Trophoblast cell (in vitro differentiated cells and primary cell): ENCODE data around the gene ANKRD18A.

ENCODE experiments used
- DNase-seq, 2 donors: peaks; one replicate each; pipeline ENCODE4 v3.0.0-alpha.2; 2016
- H2AFZ ChIP-seq: 2 replicates; pipeline ENCODE4 v1.6.1; 2013; ENCODE audit warnings: low read length, moderate library complexity, mild to moderate bottlenecking; ENCODE audit not compliant: insufficient read depth, poor library complexity
- H2AK5ac ChIP-seq: 2 replicates; pipeline ENCODE4 v1.6.1; 2013; ENCODE audit warnings: mild to moderate bottlenecking, low read length
- H2BK120ac ChIP-seq: 2 replicates; pipeline ENCODE4 v1.6.1; 2013; ENCODE audit warnings: low read length, mild to moderate bottlenecking, moderate library complexity; ENCODE audit not compliant: insufficient read depth, poor library complexity
- H2BK12ac ChIP-seq: 2 replicates; pipeline ENCODE4 v1.6.1; 2013; ENCODE audit warnings: mild to moderate bottlenecking, low read length, moderate library complexity
- H2BK5ac ChIP-seq: 2 replicates; pipeline ENCODE4 v1.6.1; 2013; ENCODE audit warnings: low read length, low read depth, moderate library complexity, mild to moderate bottlenecking; ENCODE audit not compliant: poor library complexity
- H3K14ac ChIP-seq: 2 replicates; pipeline ENCODE4 v1.6.1; 2013; ENCODE audit warnings: mild to moderate bottlenecking, low read length
- H3K18ac ChIP-seq: 2 replicates; pipeline ENCODE4 v1.6.1; 2013; ENCODE audit warnings: mild to moderate bottlenecking, low read length
- H3K23ac ChIP-seq: 2 replicates; pipeline ENCODE4 v1.6.1; 2013; ENCODE audit warnings: low read length
- H3K27ac ChIP-seq: 2 replicates; pipeline ENCODE4 v1.5.1; 2013; ENCODE audit warnings: low read depth, mild to moderate bottlenecking, inconsistent platforms, low read length, moderate library complexity
- H3K27me3 ChIP-seq: 2 replicates; pipeline ENCODE4 v1.6.1; 2013; ENCODE audit warnings: inconsistent platforms, mild to moderate bottlenecking, low read length, moderate library complexity; ENCODE audit not compliant: insufficient read depth
- H3K36me3 ChIP-seq, 2 experiments: 1 replicate in 1 of 2; 2 replicates in 1 of 2; pipeline ENCODE4 v1.6.1; 2013; ENCODE audit warnings: low read length in 2 of 2, mild to moderate bottlenecking in 2 of 2, moderate library complexity in 1 of 2; ENCODE audit not compliant: insufficient read depth in 2 of 2, control insufficient read depth in 1 of 2
- H3K4ac ChIP-seq: 2 replicates; pipeline ENCODE4 v1.6.1; 2013; ENCODE audit warnings: low read depth, mild to moderate bottlenecking, low read length, moderate library complexity
- H3K4me1 ChIP-seq, 2 experiments: 1 replicate in 1 of 2; 2 replicates in 1 of 2; pipeline ENCODE4 v1.6.1; 2013; ENCODE audit warnings: low read length in 2 of 2, mild to moderate bottlenecking in 2 of 2, moderate library complexity in 1 of 2; ENCODE audit not compliant: insufficient read depth in 2 of 2, control insufficient read depth in 1 of 2
- H3K4me2 ChIP-seq: 2 replicates; pipeline ENCODE4 v1.6.1; 2013; ENCODE audit warnings: inconsistent platforms, mild to moderate bottlenecking, low read length, moderate library complexity
- H3K4me3 ChIP-seq: 2 replicates; pipeline ENCODE4 v1.5.1; 2013; ENCODE audit warnings: mild to moderate bottlenecking, low read depth, low read length, inconsistent platforms
- H3K79me1 ChIP-seq: one replicate; pipeline ENCODE4 v1.6.1; 2013; ENCODE audit warnings: low read length
- H3K79me2 ChIP-seq: 2 replicates; pipeline ENCODE4 v1.6.1; 2013; ENCODE audit warnings: low read length, mild to moderate bottlenecking; ENCODE audit not compliant: control insufficient read depth, insufficient read depth, poor library complexity
- H3K9ac ChIP-seq: 2 replicates; pipeline ENCODE4 v1.6.1; 2013; ENCODE audit warnings: mild to moderate bottlenecking, low read length
- H3K9me3 ChIP-seq: 2 replicates; pipeline ENCODE4 v1.6.1; 2013; ENCODE audit warnings: low read depth, mild to moderate bottlenecking, control low read depth, inconsistent platforms, low read length; ENCODE audit not compliant: insufficient read depth
- H4K12ac ChIP-seq: 2 replicates; pipeline ENCODE4 v1.6.1; 2013; ENCODE audit warnings: low read depth, mild to moderate bottlenecking, low read length, moderate library complexity
- H4K8ac ChIP-seq: 2 replicates; pipeline ENCODE4 v1.6.1; 2013; ENCODE audit warnings: low read depth, mild to moderate bottlenecking, low read length, moderate library complexity
- H4K91ac ChIP-seq: one replicate; pipeline ENCODE4 v1.6.1; 2013; ENCODE audit warnings: low read depth, mild to moderate bottlenecking, low read length, moderate library complexity
- WGBS: extraction: QIAGEN DNeasy Blood & Tissue Kit; methylation state at CpG from one replicate; pipeline ENCODE4 v1.1.7; 2013; ENCODE audit warnings: missing lambda C conversion rate; ENCODE audit not compliant: insufficient read length, insufficient coverage; ENCODE audit errors: extremely low coverage; 5-methylcytosine and 5-hydroxymethylcytosine counted together

The ANKRD18A gene

GRCh38 chr9:38622951-38623350, 2.6 kb upstream of the ANKRD18A start:
- Histone ChIP-seq H3K27ac (no peak overlapping the region), H3K14ac (no peak overlapping the region), H3K79me2 (peaks cover 1% of the 10 kb centered on the region), H3K4me1 (peaks cover 6 to 20% of the 10 kb centered on the region in 2 experiments), H2AK5ac (no peak overlapping the region), H3K4me3 (no peak overlapping the region), H2BK5ac (no peak overlapping the region), H2BK120ac (no peak overlapping the region), H3K79me1 (no peaks in the 10 kb centered on the region), H3K9me3 (peaks cover 3% of the 10 kb centered on the region), H2BK12ac (no peak overlapping the region), H4K8ac (no peak overlapping the region), H2AFZ (no peak overlapping the region), H3K9ac (no peak overlapping the region), H3K27me3 (peaks cover 21% of the 10 kb centered on the region), H3K23ac (no peak overlapping the region), H3K4me2 (no peak overlapping the region), H3K36me3 (no peaks in the 10 kb centered on the region), H4K12ac (no peak overlapping the region), H4K91ac (no peak overlapping the region), H3K4ac (no peak overlapping the region), H3K18ac (no peak overlapping the region)
- no peak for DNase-seq
- no CpG with 5 or more reads among the region's 2 CpGs for WGBS

GRCh38 chr9:38622288-38622674, 1.9 kb upstream of the ANKRD18A start:
- Histone ChIP-seq H3K4ac (no peak overlapping the region), H4K8ac (no peak overlapping the region), H4K12ac (no peak overlapping the region), H2BK5ac (no peak overlapping the region), H3K23ac (no peak overlapping the region), H3K9ac (peak overlapping the region; percentile 84), H3K36me3 (no peaks in the 10 kb centered on the region), H3K4me2 (peak overlapping the region; percentile 97), H3K27ac (no peak overlapping the region), H3K9me3 (peaks cover 3% of the 10 kb centered on the region), H3K4me3 (peak overlapping the region; percentile 56), H2BK12ac (no peak overlapping the region), H2AK5ac (no peak overlapping the region), H4K91ac (no peak overlapping the region), H2AFZ (no peak overlapping the region), H3K18ac (no peak overlapping the region), H3K79me1 (no peaks in the 10 kb centered on the region), H3K14ac (no peak overlapping the region), H3K4me1 (peaks cover 6 to 20% of the 10 kb centered on the region in 2 experiments), H3K79me2 (peaks cover 1% of the 10 kb centered on the region), H2BK120ac (no peak overlapping the region), H3K27me3 (peaks cover 21% of the 10 kb centered on the region)
- no CpG with 5 or more reads among the region's 30 CpGs for WGBS
- peak; percentile 47 to 65 for DNase-seq

GRCh38 chr9:38621434-38622287, 1.3 kb upstream of the ANKRD18A start:
- H3K27ac ChIP-seq: no peak overlapping the region
- H2BK5ac ChIP-seq: no peak overlapping the region
- no peak overlapping the region for H3K4ac ChIP-seq
- no peaks in the 10 kb centered on the region for H3K36me3 ChIP-seq
- H4K8ac ChIP-seq: no peak overlapping the region
- peaks cover 6 to 20% of the 10 kb centered on the region in 2 experiments for H3K4me1 ChIP-seq
- no CpG with 5 or more reads among the region's 67 CpGs for WGBS
- no peak overlapping the region for H4K12ac ChIP-seq
- no peak overlapping the region for H2BK120ac ChIP-seq
- no peak overlapping the region for H3K9ac ChIP-seq
- peak; percentile 27 to 65 for DNase-seq
- H3K4me2 ChIP-seq: peak overlapping the region; percentile 97
- H2BK12ac ChIP-seq: no peak overlapping the region
- peaks cover 1% of the 10 kb centered on the region for H3K79me2 ChIP-seq
- no peak overlapping the region for H3K23ac ChIP-seq
- H3K18ac ChIP-seq: no peak overlapping the region
- no peak overlapping the region for H3K14ac ChIP-seq
- H3K79me1 ChIP-seq: no peaks in the 10 kb centered on the region
- peaks cover 3% of the 10 kb centered on the region for H3K9me3 ChIP-seq
- no peak overlapping the region for H2AFZ ChIP-seq
- peaks cover 21% of the 10 kb centered on the region for H3K27me3 ChIP-seq
- peak overlapping the region; percentile 56 for H3K4me3 ChIP-seq
- H2AK5ac ChIP-seq: no peak overlapping the region
- H4K91ac ChIP-seq: no peak overlapping the region

- peaks cover 21% of the 10 kb centered on the region for H3K27me3 ChIP-seq
- no peak overlapping the region for H2AK5ac ChIP-seq
- no peaks in the 10 kb centered on the region for H3K79me1 ChIP-seq
- no CpG with 5 or more reads among the region's 58 CpGs for WGBS
- no peak overlapping the region for H3K23ac ChIP-seq
- peak overlapping the region; percentile 73 for H2AFZ ChIP-seq
- H2BK12ac ChIP-seq: peak overlapping the region; percentile 58
- no peak overlapping the region for H4K12ac ChIP-seq
- peaks cover 1% of the 10 kb centered on the region for H3K79me2 ChIP-seq
- peak overlapping the region; percentile 24 for H4K91ac ChIP-seq
- H2BK120ac ChIP-seq: peak overlapping the region; percentile 43
- H3K36me3 ChIP-seq: no peaks in the 10 kb centered on the region
- H3K4me2 ChIP-seq: peak overlapping the region; percentile 97
- peak overlapping the region; percentile 72 for H3K4me3 ChIP-seq
- H3K9me3 ChIP-seq: peaks cover 3% of the 10 kb centered on the region
- H2BK5ac ChIP-seq: no peak overlapping the region
- no peak overlapping the region for H3K27ac ChIP-seq
- H3K4me1 ChIP-seq: peaks cover 6 to 20% of the 10 kb centered on the region in 2 experiments
- H3K4ac ChIP-seq: no peak overlapping the region
- peak overlapping the region; percentile 79 for H4K8ac ChIP-seq
- peak; percentile 82 to 90 for DNase-seq
- H3K9ac ChIP-seq: no peak overlapping the region
- no peak overlapping the region for H3K18ac ChIP-seq
- peak overlapping the region; percentile 7 for H3K14ac ChIP-seq
These were observed 594 bp downstream of the ANKRD18A start for GRCh38 chr9:38619556-38620447.
